Fibroblast of lung (primary cell): ENCODE data around the gene CORO1C.

Source experiments
- EZH2 ChIP-seq: IDR thresholded peaks from 2 replicates; pipeline ENCODE4 v1.5.1; 2012; ENCODE audit warnings: low read length, control low read depth, mild to moderate bottlenecking; ENCODE audit errors: missing control alignments
- TF ChIP-seq, protein P1 (sequence below), 2 donors: IDR thresholded peaks in 1 of 2; conservative IDR thresholded peaks in 1 of 2; 1 replicate in 1 of 2; 2 replicates in 1 of 2; pipeline ENCODE4 v1.5.1; 2011 to 2012; ENCODE audit warnings: low read length in 2 of 2, control low read depth in 1 of 2, inconsistent platforms in 1 of 2, low read depth in 1 of 2, mild to moderate bottlenecking in 1 of 2

DNA sequence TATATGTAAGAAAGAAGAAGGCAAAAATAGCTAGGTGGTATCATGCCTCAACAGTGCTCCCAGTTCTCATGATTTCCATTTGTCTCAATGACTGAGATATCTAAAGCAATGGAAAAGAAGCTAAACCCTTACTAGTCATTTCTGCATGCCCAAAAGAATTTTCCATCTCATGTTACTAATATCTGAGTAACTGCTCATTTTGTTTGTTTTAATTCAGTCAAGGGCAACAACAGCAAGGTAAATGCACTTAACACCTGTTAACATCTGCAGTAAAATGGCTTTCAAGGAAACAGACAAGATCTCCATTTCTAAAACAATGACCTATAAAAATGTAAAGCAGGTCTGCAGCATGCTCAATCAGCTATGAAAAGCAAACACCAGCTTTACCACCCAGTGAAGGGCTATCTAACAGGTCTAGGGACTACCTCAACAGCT lies 78.2 kb downstream of the CORO1C start:
- TF ChIP-seq, protein P1, sequence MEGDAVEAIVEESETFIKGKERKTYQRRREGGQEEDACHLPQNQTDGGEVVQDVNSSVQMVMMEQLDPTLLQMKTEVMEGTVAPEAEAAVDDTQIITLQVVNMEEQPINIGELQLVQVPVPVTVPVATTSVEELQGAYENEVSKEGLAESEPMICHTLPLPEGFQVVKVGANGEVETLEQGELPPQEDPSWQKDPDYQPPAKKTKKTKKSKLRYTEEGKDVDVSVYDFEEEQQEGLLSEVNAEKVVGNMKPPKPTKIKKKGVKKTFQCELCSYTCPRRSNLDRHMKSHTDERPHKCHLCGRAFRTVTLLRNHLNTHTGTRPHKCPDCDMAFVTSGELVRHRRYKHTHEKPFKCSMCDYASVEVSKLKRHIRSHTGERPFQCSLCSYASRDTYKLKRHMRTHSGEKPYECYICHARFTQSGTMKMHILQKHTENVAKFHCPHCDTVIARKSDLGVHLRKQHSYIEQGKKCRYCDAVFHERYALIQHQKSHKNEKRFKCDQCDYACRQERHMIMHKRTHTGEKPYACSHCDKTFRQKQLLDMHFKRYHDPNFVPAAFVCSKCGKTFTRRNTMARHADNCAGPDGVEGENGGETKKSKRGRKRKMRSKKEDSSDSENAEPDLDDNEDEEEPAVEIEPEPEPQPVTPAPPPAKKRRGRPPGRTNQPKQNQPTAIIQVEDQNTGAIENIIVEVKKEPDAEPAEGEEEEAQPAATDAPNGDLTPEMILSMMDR (conservative IDR thresholded peaks at IDR 0.05 in 1 of 2, IDR thresholded peaks at IDR 0.05 in 1 of 2; ENCODE audit: low read depth in 1 of 2, low read length in 2 of 2) = no peak
- no peak for TF ChIP-seq EZH2
